ENCODE data around the gene SMIM30. TPM values are rescaled to one million over a fixed set of nuclear protein-coding genes. Genes with fewer than 3 reads are reported as not detected.

The SMIM30 gene
- total and polyA plus RNA-seq, 2 of the 8 experiments (the other 6 are each of a cell fraction or from before 2014, with no cell fraction given): 35.2 to 49.7 TPM

- no peak overlapping the region for H4K8ac ChIP-seq (ENCODE audit: extremely low read depth, insufficient read depth, low read length)
- H3K4me1 ChIP-seq (replicated peaks in 1 of 4; ENCODE audit: control insufficient read depth in 3 of 4, insufficient read depth in 4 of 4, low read length in 3 of 4): no peaks in the 10 kb centered on the region
- H3K27me3 ChIP-seq (replicated peaks in 1 of 4; ENCODE audit: control insufficient read depth in 3 of 4, extremely low read depth in 1 of 4, insufficient read depth in 3 of 4, low read length in 3 of 4): peaks cover 0 to 1% (median 0%) of the 10 kb centered on the region in 4 experiments; a peak in 1 of 7 replicates
- no peak overlapping the region for H3K18ac ChIP-seq (ENCODE audit: extremely low read depth, low read length)
- no peak overlapping the region for H2BK20ac ChIP-seq (ENCODE audit: low read length)
- no peaks in the 10 kb centered on the region for H3K36me3 ChIP-seq (ENCODE audit: control insufficient read depth in 2 of 4, insufficient read depth in 4 of 4, low read length in 3 of 4)
- H3K79me1 ChIP-seq (ENCODE audit: low read depth, low read length): no peaks in the 10 kb centered on the region
- H3K23ac ChIP-seq (ENCODE audit: insufficient read length): no peak overlapping the region
- no peaks in the 10 kb centered on the region for H3K23me2 ChIP-seq (ENCODE audit: low read depth, low read length)
- ChIA-PET POLR2A (ENCODE audit: partially characterized antibody) (no interaction called here), CTCF (ENCODE audit: partially characterized antibody) (no interaction called here)
- DNase-seq (ENCODE audit: low read depth in 1 of 2, low spot score in 2 of 2) (no peak), FAIRE-seq (no peak)
- H2BK120ac ChIP-seq (replicated peaks; ENCODE audit: low read depth, low read length): no peak overlapping the region
- H4K20me1 ChIP-seq (replicated peaks in 1 of 2; ENCODE audit: control insufficient read depth in 1 of 2, insufficient read depth in 2 of 2, low read length in 2 of 2): no peaks in the 10 kb centered on the region
- TF ChIP-seq TCF12 (IDR thresholded peaks at IDR 0.05; ENCODE audit: low read depth, low read length) (no peak), MAFK (IDR thresholded peaks at IDR 0.05; ENCODE audit: low read depth, low read length) (no peak), TBP (IDR thresholded peaks at IDR 0.05; ENCODE audit: low read depth, low read length) (no peak), SIX5 (IDR thresholded peaks at IDR 0.05; ENCODE audit: low read depth, low read length) (no peak), HDAC6 (IDR thresholded peaks at IDR 0.05; ENCODE audit: low read depth, low read length) (no peak), ASH2L (IDR thresholded peaks at IDR 0.05; ENCODE audit: low read length) (no peak), KDM5A (IDR thresholded peaks at IDR 0.05; ENCODE audit: low read length) (no peak), EGR1 (IDR thresholded peaks at IDR 0.05; ENCODE audit: borderline replicate concordance, low read depth, low read length) (no peak), SRF (IDR thresholded peaks at IDR 0.05; ENCODE audit: low read depth, low read length) (no peak), KDM1A (IDR thresholded peaks at IDR 0.05; ENCODE audit: borderline replicate concordance, low read length) (no peak), SP2 (IDR thresholded peaks at IDR 0.05; ENCODE audit: low read length) (no peak), SUZ12 (IDR thresholded peaks at IDR 0.05; ENCODE audit: low read length) (no peak), HDAC2 (IDR thresholded peaks at IDR 0.05; ENCODE audit: borderline replicate concordance in 1 of 2, low read depth in 2 of 2, low read length in 2 of 2) (no peak), CTBP2 (IDR thresholded peaks at IDR 0.05; ENCODE audit: borderline replicate concordance, insufficient read depth, insufficient read length, low read length) (no peak), TAF7 (optimal IDR thresholded peaks at IDR 0.05; ENCODE audit: borderline replicate concordance, low read depth, low read length) (no peak), MAX (IDR thresholded peaks at IDR 0.05) (no peak)
- no peak overlapping the region for H3K4me3 ChIP-seq (ENCODE audit: extremely low read depth in 1 of 4, insufficient read depth in 2 of 4, low read depth in 3 of 4, low read length in 4 of 4)
- H2AK5ac ChIP-seq (ENCODE audit: low read depth, low read length): no peak overlapping the region
- H3K4me2 ChIP-seq (ENCODE audit: insufficient read depth in 1 of 2, low read depth in 2 of 2, low read length in 2 of 2): no peak overlapping the region
- H2AFZ ChIP-seq (ENCODE audit: low read length): no peak overlapping the region
- no peak overlapping the region for H3K56ac ChIP-seq (replicated peaks; ENCODE audit: insufficient read length, low read depth, low read length)
- no peak overlapping the region for H2BK5ac ChIP-seq (ENCODE audit: low read depth, low read length)
- no peak overlapping the region for H3K4ac ChIP-seq (replicated peaks; ENCODE audit: insufficient read length, low read depth, low read length)
- no peak overlapping the region for H2BK15ac ChIP-seq (ENCODE audit: low read length)
- no peak overlapping the region for H3K27ac ChIP-seq (ENCODE audit: low read depth, low read length)
- no peak overlapping the region for H4K5ac ChIP-seq (ENCODE audit: insufficient read length, low read depth, low read length)
- H3K79me2 ChIP-seq (ENCODE audit: control insufficient read depth in 1 of 2, insufficient read depth in 2 of 2, low read length in 2 of 2): no peaks in the 10 kb centered on the region
- H3K14ac ChIP-seq (ENCODE audit: insufficient read length): no peak overlapping the region
- 92% methylated on average over 1 of the region's 1 CpG; no CpG with 5 or more reads in 1 of the 2 experiments for WGBS, 2 experiments (ENCODE audit: extremely low coverage in 1 of 2, insufficient coverage in 1 of 2, insufficient read length in 1 of 2, insufficient replicate concordance in 2 of 2, low coverage in 1 of 2, low lambda C conversion rate in 2 of 2, missing lambda C conversion rate in 1 of 2)
- H3K9ac ChIP-seq (replicated peaks in 1 of 4; ENCODE audit: extremely low read depth in 1 of 4, low read depth in 3 of 4, low read length in 3 of 4): no peak overlapping the region
- H2BK12ac ChIP-seq (ENCODE audit: low read depth, low read length): no peak overlapping the region
- no peaks in the 10 kb centered on the region for H3K9me3 ChIP-seq (ENCODE audit: insufficient read depth in 2 of 2, low read depth in 1 of 2, low read length in 1 of 2)
- H4K91ac ChIP-seq (replicated peaks; ENCODE audit: insufficient read length, low read length): no peak overlapping the region
These were observed 25.6 kb downstream of the SMIM30 start for GRCh38 chr7:113092762-113093161.

Measured in H1 (cell line).